Activated CD4-positive, alpha-beta T cell treated with anti-CD3 and anti-CD28 coated beads for 48 hours (primary cell): ENCODE data around the gene PCDHGB7.
"Not testable (repeated sequence)": the region's sequence is repeated elsewhere in the genome, so short reads cannot be mapped to it uniquely, and the experiment has no call there.

ENCODE experiments used
- DNase-seq: peaks from one replicate; pipeline ENCODE4 v3.0.0-alpha.2; 2020

The PCDHGB7 gene

GRCh38 chr5:141417494-141418172 is at the start of gene PCDHGB7:
PCDHGB7 (plus strand) TSS chr5:141417677; CDS start chr5:141417860, 183 bp downstream.
- peak; percentile 78 for DNase-seq

- DNase-seq = peak; percentile 53
Measured at GRCh38 chr5:141369994-141370848, 47.3 kb upstream of the PCDHGB7 start, which contains the start of gene PCDHGB3. PCDHGB3 (plus strand) TSS chr5:141370242; CDS start chr5:141370395, 153 bp downstream.

GRCh38 chr5:141371572-141372475 is 45.7 kb upstream of the PCDHGB7 start:
- no peak for DNase-seq

GRCh38 chr5:141373673-141374317 is 43.7 kb upstream of the PCDHGB7 start, which contains the start of gene PCDHGA6:
PCDHGA6 (plus strand) TSS chr5:141373891; CDS start chr5:141374084, 193 bp downstream.
- DNase-seq = no peak

GRCh38 chr5:141374627-141375026 is 42.9 kb upstream of the PCDHGB7 start:
- DNase-seq = no peak

GRCh38 chr5:141375444-141376155 is 41.9 kb upstream of the PCDHGB7 start:
- not testable (repeated sequence) for DNase-seq

GRCh38 chr5:141382469-141383294 is 34.8 kb upstream of the PCDHGB7 start, which contains the start of gene PCDHGA7:
PCDHGA7 (plus strand) TSS chr5:141382742; CDS start chr5:141382900, 158 bp downstream.
- no peak for DNase-seq

GRCh38 chr5:141383345-141383744 is 34.1 kb upstream of the PCDHGB7 start:
- no peak for DNase-seq

GRCh38 chr5:141384471-141385267 is 32.8 kb upstream of the PCDHGB7 start:
- DNase-seq = no peak

- peak; percentile 51 for DNase-seq
Measured at GRCh38 chr5:141387557-141388311, 29.7 kb upstream of the PCDHGB7 start, which contains the start of gene PCDHGB4. PCDHGB4 (plus strand) TSS chr5:141387698; CDS start chr5:141387885, 187 bp downstream.

- DNase-seq = no peak
Measured at GRCh38 chr5:141388661-141389060, 28.8 kb upstream of the PCDHGB7 start.

GRCh38 chr5:141389153-141390042 is 28.1 kb upstream of the PCDHGB7 start:
- no peak for DNase-seq

GRCh38 chr5:141392429-141393198 is 24.9 kb upstream of the PCDHGB7 start, which contains the start of gene PCDHGA8:
PCDHGA8 (plus strand) TSS chr5:141392633; CDS start chr5:141392814, 181 bp downstream.
- no peak for DNase-seq

GRCh38 chr5:141393267-141393666 is 24.2 kb upstream of the PCDHGB7 start:
- no peak for DNase-seq

- DNase-seq = not testable (repeated sequence)
Measured at GRCh38 chr5:141394401-141395187, 22.9 kb upstream of the PCDHGB7 start.
